Cortex of kidney (tissue), 1 donor: ENCODE measurements around the gene CACNA2D3.

Experiments used
- DNase-seq: peaks from one replicate; lab custom pipeline; 2025; lab: John Stamatoyannopoulos, UW

Gene CACNA2D3

DNA sequence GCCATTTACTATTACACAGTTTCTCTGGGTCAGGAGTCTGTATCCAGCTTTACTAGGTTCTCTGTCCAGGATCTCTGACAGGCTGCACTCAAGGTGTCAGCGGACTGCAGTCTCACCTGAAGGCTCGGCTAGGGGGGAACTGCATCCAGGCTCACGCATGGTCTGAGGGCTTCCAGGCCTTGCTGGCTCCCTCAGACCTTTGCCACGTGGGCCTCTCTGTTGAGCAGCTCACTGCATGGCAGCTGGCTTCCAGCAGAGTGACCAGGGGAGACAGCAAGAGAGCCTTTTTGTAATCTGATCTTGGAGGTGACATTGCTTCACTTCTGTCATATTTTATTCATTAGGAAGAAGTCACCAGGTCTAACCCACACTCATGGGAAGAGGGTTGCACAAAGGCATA, 152.3 kb downstream of the CACNA2D3 start:
- DNase-seq = no peak

GRCh38 chr3:54279005-54279583, 156.7 kb downstream of the CACNA2D3 start:
- no peak for DNase-seq

- no peak for DNase-seq
Measured at GRCh38 chr3:54283470-54283869, 161.1 kb downstream of the CACNA2D3 start.

- DNase-seq = no peak
Measured at GRCh38 chr3:54294214-54294613, 171.9 kb downstream of the CACNA2D3 start.

GRCh38 chr3:54296531-54296930, 174.2 kb downstream of the CACNA2D3 start:
- DNase-seq = no peak

- no peak for DNase-seq
Measured at GRCh38 chr3:54299169-54299935, 177.0 kb downstream of the CACNA2D3 start.

DNA sequence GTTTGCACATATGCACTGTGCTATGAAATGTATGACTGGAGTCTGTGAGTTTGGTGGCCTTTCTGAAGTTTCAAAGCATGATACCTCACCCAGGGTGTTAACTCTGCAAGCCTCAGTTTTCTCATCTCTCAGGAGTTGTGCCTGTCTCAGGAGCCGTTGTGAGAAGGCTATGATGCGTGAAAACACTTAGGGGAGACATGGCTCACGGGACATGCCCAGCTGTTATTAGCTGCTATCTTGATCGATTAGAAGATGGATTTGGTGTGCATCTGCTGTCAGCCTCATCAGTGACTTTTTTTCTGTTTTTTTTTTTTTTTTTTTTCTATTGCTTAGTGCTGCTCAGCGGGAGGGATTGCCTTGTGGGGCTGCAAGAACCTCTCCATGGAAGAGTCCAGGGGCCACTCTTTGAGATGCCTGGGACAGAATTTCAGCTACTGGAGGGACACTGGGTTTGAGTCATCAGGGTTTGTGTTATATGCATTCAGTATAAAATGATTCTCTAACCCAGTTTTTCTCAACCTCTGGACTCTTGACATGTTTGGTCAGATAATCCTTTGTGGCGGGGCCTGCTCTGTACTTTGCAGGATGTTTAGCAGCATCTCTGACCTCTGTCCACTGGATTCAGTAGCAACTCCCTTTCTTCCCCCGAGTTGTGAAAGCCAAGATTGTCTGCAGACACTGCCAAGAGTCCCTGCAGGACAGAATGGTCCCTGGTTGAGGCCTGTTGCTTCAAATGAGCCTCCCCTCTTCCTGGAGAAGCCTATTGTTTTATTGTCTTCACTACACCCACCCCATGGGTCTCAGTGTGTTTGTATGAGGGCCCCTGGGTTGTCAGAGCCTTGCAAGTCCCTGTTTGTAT, 181.4 kb downstream of the CACNA2D3 start:
- no peak for DNase-seq

- no peak for DNase-seq
Measured at GRCh38 chr3:54304877-54305276, 182.5 kb downstream of the CACNA2D3 start.

GRCh38 chr3:54305409-54306099, 183.2 kb downstream of the CACNA2D3 start:
- no peak for DNase-seq

DNA sequence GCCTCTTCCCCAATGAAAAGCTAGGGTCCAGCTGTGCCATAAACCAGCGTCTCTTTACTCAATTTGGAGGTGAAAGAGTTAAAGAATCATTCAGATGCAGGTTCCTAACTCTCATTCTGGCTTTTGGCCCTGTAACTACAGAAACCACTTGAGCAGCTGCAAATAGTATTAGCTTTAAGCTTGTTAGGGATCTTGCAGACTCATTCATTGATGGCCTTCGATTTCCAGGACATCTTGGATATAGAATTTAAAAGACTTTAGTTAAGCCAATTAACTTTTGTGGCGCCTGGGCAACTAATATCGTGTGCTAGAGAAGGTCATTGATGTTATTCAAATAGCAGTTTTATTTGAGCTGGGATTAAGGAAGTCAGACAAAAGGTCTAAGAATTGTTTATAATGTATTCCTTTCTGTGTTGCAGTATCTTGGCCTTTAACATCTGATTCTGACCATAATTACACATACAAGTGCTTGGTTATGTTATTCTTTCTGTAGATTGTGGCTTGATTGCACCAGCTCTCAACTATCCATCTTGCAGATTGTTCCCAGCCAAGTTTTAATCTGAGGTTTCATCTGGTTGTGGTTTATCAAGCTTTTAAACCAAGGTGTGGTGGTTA, 185.3 kb downstream of the CACNA2D3 start:
- DNase-seq = no peak

- no peak for DNase-seq
Measured at GRCh38 chr3:54309601-54310000, 187.2 kb downstream of the CACNA2D3 start.

GRCh38 chr3:54311211-54311747, 188.9 kb downstream of the CACNA2D3 start:
- DNase-seq = no peak

- DNase-seq = no peak
Measured at GRCh38 chr3:54312156-54312899, 190.0 kb downstream of the CACNA2D3 start.

GRCh38 chr3:54313418-54313817, 191.1 kb downstream of the CACNA2D3 start:
- DNase-seq = no peak

- DNase-seq = no peak
Measured at GRCh38 chr3:54321520-54321919, 199.2 kb downstream of the CACNA2D3 start.

GRCh38 chr3:54322354-54322753, 200.0 kb downstream of the CACNA2D3 start:
- DNase-seq = no peak

GRCh38 chr3:54324103-54324502, 201.8 kb downstream of the CACNA2D3 start:
- no peak for DNase-seq

GRCh38 chr3:54326951-54327350, 204.6 kb downstream of the CACNA2D3 start:
- DNase-seq = no peak

DNA sequence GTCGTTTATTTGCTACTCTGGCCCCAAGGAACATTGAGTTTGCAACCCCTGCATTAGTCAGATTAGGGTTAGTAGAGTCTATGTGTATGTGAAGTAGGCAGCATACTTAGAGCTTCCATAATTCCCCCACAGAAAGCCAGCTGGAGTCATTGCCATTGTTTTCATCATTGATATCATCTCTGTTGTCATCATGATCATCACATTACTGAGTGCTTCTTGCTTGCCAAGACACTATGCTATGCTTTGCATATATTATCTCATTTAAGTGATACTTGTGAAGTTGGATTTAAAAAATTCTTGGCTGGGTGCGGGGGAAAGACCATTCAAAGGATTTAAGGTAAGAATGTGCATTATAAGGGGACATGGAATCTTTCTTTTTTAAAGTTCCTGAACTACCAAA, 209.0 kb downstream of the CACNA2D3 start:
- DNase-seq = no peak

GRCh38 chr3:54337846-54338245, 215.5 kb downstream of the CACNA2D3 start:
- no peak for DNase-seq

GRCh38 chr3:54339608-54340007, 217.3 kb downstream of the CACNA2D3 start:
- DNase-seq = no peak
